ENCODE data around the gene CDK14.
A peak's percentile ranks its signal among the peaks of the same experiment; 100 is the strongest.

CDK14 gene

GRCh38 chr7:90624225-90624911, 28.2 kb downstream of the CDK14 start:
- Histone ChIP-seq H3K27me3 (replicated peaks; ENCODE audit: control insufficient read depth, insufficient read depth, low read length) (no peaks in the 10 kb centered on the region), H3K36me3 (ENCODE audit: control insufficient read depth, insufficient read depth, low read length) (no peaks in the 10 kb centered on the region), H3K4me3 (replicated peaks; ENCODE audit: low read depth, low read length) (no peak overlapping the region)
- no peak for TF ChIP-seq CTCF (IDR thresholded peaks at IDR 0.05; ENCODE audit: insufficient read depth, low read length, poor library complexity, severe bottlenecking)
- DNase-seq (ENCODE audit: extremely low read depth, insufficient read length), result no peak

- no peak for TF ChIP-seq CTCF (IDR thresholded peaks at IDR 0.05; ENCODE audit: insufficient read depth, low read length, poor library complexity, severe bottlenecking)
- no peak overlapping the region for H3K4me3 ChIP-seq (replicated peaks; ENCODE audit: low read depth, low read length)
- H3K36me3 ChIP-seq (ENCODE audit: control insufficient read depth, insufficient read depth, low read length), result no peaks in the 10 kb centered on the region
- DNase-seq (ENCODE audit: extremely low read depth, insufficient read length), result no peak
- no peaks in the 10 kb centered on the region for H3K27me3 ChIP-seq (replicated peaks; ENCODE audit: control insufficient read depth, insufficient read depth, low read length)
Measured at GRCh38 chr7:90625051-90625450, 28.9 kb downstream of the CDK14 start.

- no peak overlapping the region for H3K4me3 ChIP-seq (replicated peaks; ENCODE audit: low read depth, low read length)
- DNase-seq (ENCODE audit: extremely low read depth, insufficient read length), result no peak
- TF ChIP-seq CTCF (IDR thresholded peaks at IDR 0.05; ENCODE audit: insufficient read depth, low read length, poor library complexity, severe bottlenecking), result no peak
Measured at GRCh38 chr7:90625562-90625961, 29.4 kb downstream of the CDK14 start.

GRCh38 chr7:90626013-90626412, 29.9 kb downstream of the CDK14 start:
- H3K27me3 ChIP-seq (replicated peaks; ENCODE audit: control insufficient read depth, insufficient read depth, low read length), result no peaks in the 10 kb centered on the region
- no peak overlapping the region for H3K4me3 ChIP-seq (replicated peaks; ENCODE audit: low read depth, low read length)
- DNase-seq (ENCODE audit: extremely low read depth, insufficient read length), result no peak
- H3K36me3 ChIP-seq (ENCODE audit: control insufficient read depth, insufficient read depth, low read length), result no peaks in the 10 kb centered on the region
- TF ChIP-seq CTCF (IDR thresholded peaks at IDR 0.05; ENCODE audit: insufficient read depth, low read length, poor library complexity, severe bottlenecking), result no peak

More at GRCh38 chr7:90625562-90625961, 29.4 kb downstream of the CDK14 start:
- Histone ChIP-seq H3K36me3 (ENCODE audit: control insufficient read depth, insufficient read depth, low read length) (no peaks in the 10 kb centered on the region), H3K27me3 (replicated peaks; ENCODE audit: control insufficient read depth, insufficient read depth, low read length) (no peaks in the 10 kb centered on the region)

GRCh38 chr7:90629297-90629918, 33.3 kb downstream of the CDK14 start:
- Histone ChIP-seq H3K36me3 (ENCODE audit: control insufficient read depth, insufficient read depth, low read length) (no peaks in the 10 kb centered on the region), H3K27me3 (replicated peaks; ENCODE audit: control insufficient read depth, insufficient read depth, low read length) (no peaks in the 10 kb centered on the region), H3K4me3 (replicated peaks; ENCODE audit: low read depth, low read length) (no peak overlapping the region)
- DNase-seq (ENCODE audit: extremely low read depth, insufficient read length), result no peak
- TF ChIP-seq CTCF (IDR thresholded peaks at IDR 0.05; ENCODE audit: insufficient read depth, low read length, poor library complexity, severe bottlenecking), result peak; percentile 66
